Measurements from ENCODE around the gene S100A9. TPM values are rescaled to one million over a fixed set of nuclear protein-coding genes. Genes with fewer than 3 reads are reported as not detected.

Gene S100A9
- total and polyA plus RNA-seq, 2 of the 4 experiments (the other 2 are of a cell fraction): not detected

GRCh38 chr1:153367090-153367489 lies 9.4 kb downstream of the S100A9 start:
- no TSS peak for BruUV-seq (replicated peaks)
- no peak overlapping the region for H2AK9ac ChIP-seq (replicated peaks; ENCODE audit: low read depth, low read length, poor library complexity)
- WGBS, 2 experiments (ENCODE audit: extremely low coverage in 2 of 2, insufficient read length in 1 of 2): no CpG with 5 or more reads among the region's 2 CpGs
- no peak overlapping the region for H2AK5ac ChIP-seq (ENCODE audit: low read depth, low read length)
- no peak overlapping the region for H3K56ac ChIP-seq (ENCODE audit: extremely low read depth, insufficient read depth, low read length)
- no peak overlapping the region for H3K27ac ChIP-seq (ENCODE audit: insufficient read depth, low read length)
- H4K91ac ChIP-seq (ENCODE audit: insufficient read depth, low read depth, low read length): no peak overlapping the region
- no peak overlapping the region for H3K14ac ChIP-seq (replicated peaks; ENCODE audit: low read depth, low read length)
- H3K27me3 ChIP-seq (ENCODE audit: control insufficient read depth, insufficient read depth, low read length): peaks cover 4% of the 10 kb centered on the region
- no peaks in the 10 kb centered on the region for H3K9me1 ChIP-seq (ENCODE audit: insufficient read depth, low read length)
- no peak overlapping the region for H3K9ac ChIP-seq (ENCODE audit: low read depth, low read length)
- H3K4me2 ChIP-seq (ENCODE audit: low read depth, low read length): no peak overlapping the region
- no peak overlapping the region for H4K8ac ChIP-seq (ENCODE audit: low read depth in 2 of 2, low read length in 2 of 2)
- no peaks in the 10 kb centered on the region for H4K20me1 ChIP-seq (ENCODE audit: insufficient read depth, low read length)
- no peak overlapping the region for H3K4me3 ChIP-seq (ENCODE audit: insufficient read depth, low read depth, low read length)
- H4K5ac ChIP-seq (ENCODE audit: low read depth, low read length): no peak overlapping the region
- no peak overlapping the region for H2BK120ac ChIP-seq (ENCODE audit: low read depth, low read length)
- TF ChIP-seq, protein P1, sequence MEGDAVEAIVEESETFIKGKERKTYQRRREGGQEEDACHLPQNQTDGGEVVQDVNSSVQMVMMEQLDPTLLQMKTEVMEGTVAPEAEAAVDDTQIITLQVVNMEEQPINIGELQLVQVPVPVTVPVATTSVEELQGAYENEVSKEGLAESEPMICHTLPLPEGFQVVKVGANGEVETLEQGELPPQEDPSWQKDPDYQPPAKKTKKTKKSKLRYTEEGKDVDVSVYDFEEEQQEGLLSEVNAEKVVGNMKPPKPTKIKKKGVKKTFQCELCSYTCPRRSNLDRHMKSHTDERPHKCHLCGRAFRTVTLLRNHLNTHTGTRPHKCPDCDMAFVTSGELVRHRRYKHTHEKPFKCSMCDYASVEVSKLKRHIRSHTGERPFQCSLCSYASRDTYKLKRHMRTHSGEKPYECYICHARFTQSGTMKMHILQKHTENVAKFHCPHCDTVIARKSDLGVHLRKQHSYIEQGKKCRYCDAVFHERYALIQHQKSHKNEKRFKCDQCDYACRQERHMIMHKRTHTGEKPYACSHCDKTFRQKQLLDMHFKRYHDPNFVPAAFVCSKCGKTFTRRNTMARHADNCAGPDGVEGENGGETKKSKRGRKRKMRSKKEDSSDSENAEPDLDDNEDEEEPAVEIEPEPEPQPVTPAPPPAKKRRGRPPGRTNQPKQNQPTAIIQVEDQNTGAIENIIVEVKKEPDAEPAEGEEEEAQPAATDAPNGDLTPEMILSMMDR (conservative IDR thresholded peaks at IDR 0.05; ENCODE audit: low read depth, low read length): no peak
- no peak for TF ChIP-seq SMC3 (IDR thresholded peaks at IDR 0.05; ENCODE audit: low read depth, low read length)
- TF ChIP-seq FOS (IDR thresholded peaks at IDR 0.05; ENCODE audit: low read depth, low read length): no peak
- no peak for TF ChIP-seq MXI1 (IDR thresholded peaks at IDR 0.05; ENCODE audit: borderline replicate concordance, low read depth, low read length)
- TF ChIP-seq ELK1 (IDR thresholded peaks at IDR 0.05; ENCODE audit: borderline replicate concordance, low read depth, low read length): no peak
- no peak for TF ChIP-seq RFX5 (IDR thresholded peaks at IDR 0.05; ENCODE audit: low read depth, low read length)
- TF ChIP-seq, protein P2, sequence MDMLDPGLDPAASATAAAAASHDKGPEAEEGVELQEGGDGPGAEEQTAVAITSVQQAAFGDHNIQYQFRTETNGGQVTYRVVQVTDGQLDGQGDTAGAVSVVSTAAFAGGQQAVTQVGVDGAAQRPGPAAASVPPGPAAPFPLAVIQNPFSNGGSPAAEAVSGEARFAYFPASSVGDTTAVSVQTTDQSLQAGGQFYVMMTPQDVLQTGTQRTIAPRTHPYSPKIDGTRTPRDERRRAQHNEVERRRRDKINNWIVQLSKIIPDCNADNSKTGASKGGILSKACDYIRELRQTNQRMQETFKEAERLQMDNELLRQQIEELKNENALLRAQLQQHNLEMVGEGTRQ (IDR thresholded peaks at IDR 0.05; ENCODE audit: low read depth, low read length): no peak
- DNase-seq (no peak), ATAC-seq (ENCODE audit: low read depth) (no peak)
- H3K79me1 ChIP-seq (ENCODE audit: low read depth in 1 of 2, low read length in 2 of 2): no peaks in the 10 kb centered on the region
- no peaks in the 10 kb centered on the region for H3K36me3 ChIP-seq (ENCODE audit: control insufficient read depth, insufficient read depth, low read length)
- H3K23ac ChIP-seq (ENCODE audit: low read depth, low read length): no peak overlapping the region
- no peak overlapping the region for H2AFZ ChIP-seq (replicated peaks; ENCODE audit: low read length, poor library complexity)
- CTCF ChIA-PET: no interaction called here
- H3K18ac ChIP-seq (ENCODE audit: low read depth, low read length): no peak overlapping the region
- POLR2A ChIA-PET (ENCODE audit: unreplicated experiment): no interaction called here
- no peaks in the 10 kb centered on the region for H3K4me1 ChIP-seq (ENCODE audit: control insufficient read depth, insufficient read depth, low read length)
- intact Hi-C loops (cut with micrococcal nuclease): no loop called here
- dilution Hi-C loops (cut with HindIII; ENCODE audit: low sequenced_read_pairs, unreplicated experiment): no loop called here
- no peak overlapping the region for H2BK20ac ChIP-seq (ENCODE audit: low read depth, low read length)
- H3K9me3 ChIP-seq (ENCODE audit: control insufficient read depth, insufficient read depth, low read length): no peaks in the 10 kb centered on the region
- in situ Hi-C loops (cut with MboI; ENCODE audit: low sequenced_read_pairs): no loop called here
- H2BK15ac ChIP-seq (ENCODE audit: low read depth, low read length): no peak overlapping the region
- H3K4ac ChIP-seq (ENCODE audit: low read depth, low read length): no peak overlapping the region
- H2BK5ac ChIP-seq (ENCODE audit: low read depth, low read length, poor library complexity, severe bottlenecking): no peak overlapping the region
